Gastroesophageal sphincter (tissue), 4 donors: Measurements from ENCODE around the gene AFMID. TPM values are rescaled to one million over a fixed set of nuclear protein-coding genes. Genes with fewer than 3 reads are reported as not detected.
"Not testable (repeated sequence)": the region's sequence is repeated elsewhere in the genome, so short reads cannot be mapped to it uniquely, and the experiment has no call there.

Source experiments
- ATAC-seq: fragments of 150-250 bp; one replicate; pipeline ENCODE4 v1.9.1; 2016; ENCODE audit warnings: mild to moderate bottlenecking, moderate library complexity
- H3K27ac ChIP-seq, 4 donors: fragments of 200-600 bp; sonication (generic) in 3 of 4; 1 replicate in 3 of 4; 2 replicates in 1 of 4; pipeline ENCODE4 v1.5.1; 2016 to 2019
- H3K27me3 ChIP-seq: fragments of 200-600 bp; sonication (generic); one replicate; pipeline ENCODE4 v1.5.1; 2019
- H3K36me3 ChIP-seq, 2 donors: fragments of 200-600 bp; sonication (generic); one replicate each; pipeline ENCODE4 v1.5.1; 2019; ENCODE audit warnings: control low read depth in 1 of 2
- H3K4me1 ChIP-seq, 3 donors: fragments of 200-600 bp; sonication (generic); 1 replicate in 2 of 3; 2 replicates in 1 of 3; pipeline ENCODE4 v1.5.1; 2016 to 2019; ENCODE audit warnings: control low read depth in 2 of 3
- H3K4me3 ChIP-seq, 2 donors: fragments of 200-600 bp; sonication (generic); one replicate each; pipeline ENCODE4 v1.5.1; 2019; ENCODE audit warnings: mild to moderate bottlenecking in 1 of 2, moderate library complexity in 1 of 2
- H3K9me3 ChIP-seq, 3 donors: fragments of 200-600 bp; sonication (generic); one replicate each; pipeline ENCODE4 v1.5.1; 2017 to 2019; ENCODE audit warnings: control low read depth in 2 of 3
- EP300 ChIP-seq: sonication (generic); formaldehyde crosslinking; IDR thresholded peaks from one replicate; pipeline ENCODE4 v1.6.1; 2017; ENCODE audit warnings: antibody characterized with exemption, mild to moderate bottlenecking
- POLR2A ChIP-seq, 2 donors: fragments of 450-650 bp; IDR thresholded peaks; one replicate each; pipeline ENCODE4 v1.6.1; 2017; ENCODE audit warnings: antibody characterized with exemption in 2 of 2, mild to moderate bottlenecking in 2 of 2, moderate library complexity in 1 of 2
- POLR2AphosphoS5 ChIP-seq: sonication (generic); formaldehyde crosslinking; IDR thresholded peaks from one replicate; pipeline ENCODE4 v1.6.1; 2017; ENCODE audit warnings: antibody characterized with exemption
- WGBS, 2 donors: methylation state at CpG; one replicate each; pipeline ENCODE4 v1.1.5; 2018; ENCODE audit warnings: low coverage in 1 of 2; 5-methylcytosine and 5-hydroxymethylcytosine counted together
- total RNA-seq, 4 donors: library from RNA; depleted of rRNA; stranded (reverse); fragments of >200 nt; gene quantifications; one replicate each; pipeline ENCODE4 v1.1.0, GENCODE V29; 2016
- TF ChIP-seq, protein P1 (sequence below), 4 experiments: fragments of 200-600 bp in 2 of 4; fragments of 450-650 bp in 2 of 4; sonication (generic) in 1 of 4; IDR thresholded peaks; one replicate each; pipeline ENCODE4 v1.5.1; 2017 to 2019; ENCODE audit warnings: antibody characterized with exemption in 4 of 4, mild to moderate bottlenecking in 2 of 4, moderate library complexity in 2 of 4

Gene AFMID
- total RNA-seq, 4 donors from 2014 or later = 14.9 to 43.9 (median 31.6) TPM

DNA sequence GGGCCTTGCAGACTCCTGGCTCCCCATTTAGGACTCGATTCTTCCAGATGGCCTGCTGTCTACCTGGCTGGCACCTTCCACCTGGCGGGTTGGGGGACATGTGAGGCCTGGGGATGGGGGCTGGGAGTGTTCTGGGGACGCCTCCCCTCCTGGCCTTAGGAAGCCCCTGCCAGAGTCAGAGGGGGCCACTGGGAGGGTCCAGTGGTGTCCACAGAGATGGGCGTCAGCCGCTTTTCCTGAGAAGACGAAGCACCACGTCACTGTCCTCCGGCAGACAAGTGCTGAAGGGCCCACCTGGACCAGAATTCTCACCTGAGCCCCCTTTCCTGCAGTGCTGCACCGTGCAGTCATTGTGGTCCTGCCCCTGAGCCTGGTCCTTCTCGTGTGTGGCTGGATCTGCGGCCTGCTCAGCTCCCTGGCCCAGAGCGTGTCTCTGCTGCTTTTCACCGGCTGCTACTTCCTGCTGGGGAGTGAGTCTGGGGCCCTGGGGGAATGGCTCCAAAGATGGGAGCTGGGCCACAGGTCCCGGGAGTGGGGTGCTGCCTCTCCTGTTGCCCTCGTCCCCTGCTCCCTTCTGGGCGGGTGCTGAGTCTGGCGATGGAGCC, 47.2 kb downstream of the AFMID start:
- ATAC-seq = no peak
- Histone ChIP-seq H3K27ac (peak overlapping the region in 1 of 4 donors; percentile 7), H3K36me3 (no peaks in the 10 kb centered on the region), H3K9me3 (no peaks in the 10 kb centered on the region), H3K27me3 (peaks cover 50% of the 10 kb centered on the region), H3K4me3 (no peak overlapping the region), H3K4me1 (peaks cover 0 to 12% (median 0%) of the 10 kb centered on the region in 3 donors)
- no peak for TF ChIP-seq EP300
- no peak for TF ChIP-seq POLR2A (IDR thresholded peaks at IDR 0.05)
- TF ChIP-seq POLR2AphosphoS5 = no peak
- 52% methylated on average over 2 of the region's 17 CpGs; no CpG with 5 or more reads in 1 of the 2 donors for WGBS, 2 donors

DNA sequence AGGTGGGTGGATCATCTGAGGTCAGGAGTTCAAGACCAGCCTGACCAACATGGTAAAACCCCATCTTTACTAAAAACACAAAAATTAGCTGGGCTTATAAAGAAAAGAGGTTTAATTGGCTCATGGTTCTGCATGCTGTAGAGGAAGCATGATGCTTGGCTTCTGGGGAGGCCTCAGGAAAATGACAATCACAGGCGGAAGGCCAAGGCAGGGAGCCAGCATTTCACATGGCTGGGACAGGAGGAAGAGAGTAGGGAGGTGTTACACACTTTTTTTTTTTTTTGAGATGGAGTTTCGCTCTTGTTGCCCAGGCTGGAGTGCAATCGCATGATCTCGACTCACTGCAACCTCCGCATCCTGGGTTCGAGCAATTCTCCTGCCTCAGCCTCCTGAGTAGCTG, 47.9 kb downstream of the AFMID start:
- Histone ChIP-seq H3K4me1 (peaks cover 0 to 12% (median 0%) of the 10 kb centered on the region in 3 donors), H3K27me3 (peaks cover 44% of the 10 kb centered on the region), H3K27ac (peak overlapping the region in 1 of 4 donors; percentile 7)
- not testable (repeated sequence) for ATAC-seq, H3K9me3 ChIP-seq, H3K36me3 ChIP-seq, H3K4me3 ChIP-seq
- 78% methylated on average over 6 of the region's 6 CpGs; no CpG with 5 or more reads in 1 of the 2 donors for WGBS, 2 donors

DNA sequence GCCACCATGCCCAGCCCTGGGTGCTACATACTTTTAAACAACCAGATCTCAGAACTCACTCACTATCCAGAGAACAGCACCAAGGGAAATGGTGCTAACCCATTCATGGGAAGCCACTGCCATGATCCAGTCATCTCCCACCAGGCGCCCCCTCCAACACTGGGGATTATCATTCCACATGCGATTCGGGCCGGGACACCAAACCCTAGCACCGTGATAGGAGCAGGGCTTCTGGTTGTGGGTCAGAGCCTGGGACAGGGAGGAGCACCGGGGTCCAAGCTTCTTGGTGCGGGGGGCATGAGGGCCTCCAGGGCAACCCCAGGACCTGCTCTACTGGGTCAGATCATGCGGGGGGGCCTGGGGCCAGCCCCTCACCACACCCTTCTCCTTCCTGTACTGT, 48.7 kb downstream of the AFMID start:
- Histone ChIP-seq H3K27me3 (peaks cover 35% of the 10 kb centered on the region), H3K9me3 (no peaks in the 10 kb centered on the region), H3K36me3 (no peaks in the 10 kb centered on the region), H3K4me1 (peaks cover 0 to 12% (median 0%) of the 10 kb centered on the region in 3 donors), H3K27ac (no peak overlapping the region), H3K4me3 (no peak overlapping the region)
- 93% methylated on average over 6 of the region's 8 CpGs; no CpG with 5 or more reads in 1 of the 2 donors for WGBS, 2 donors
- no peak for ATAC-seq
- TF ChIP-seq POLR2A (IDR thresholded peaks at IDR 0.05) (no peak), EP300 (no peak), POLR2AphosphoS5 (no peak)
- TF ChIP-seq, protein P1, sequence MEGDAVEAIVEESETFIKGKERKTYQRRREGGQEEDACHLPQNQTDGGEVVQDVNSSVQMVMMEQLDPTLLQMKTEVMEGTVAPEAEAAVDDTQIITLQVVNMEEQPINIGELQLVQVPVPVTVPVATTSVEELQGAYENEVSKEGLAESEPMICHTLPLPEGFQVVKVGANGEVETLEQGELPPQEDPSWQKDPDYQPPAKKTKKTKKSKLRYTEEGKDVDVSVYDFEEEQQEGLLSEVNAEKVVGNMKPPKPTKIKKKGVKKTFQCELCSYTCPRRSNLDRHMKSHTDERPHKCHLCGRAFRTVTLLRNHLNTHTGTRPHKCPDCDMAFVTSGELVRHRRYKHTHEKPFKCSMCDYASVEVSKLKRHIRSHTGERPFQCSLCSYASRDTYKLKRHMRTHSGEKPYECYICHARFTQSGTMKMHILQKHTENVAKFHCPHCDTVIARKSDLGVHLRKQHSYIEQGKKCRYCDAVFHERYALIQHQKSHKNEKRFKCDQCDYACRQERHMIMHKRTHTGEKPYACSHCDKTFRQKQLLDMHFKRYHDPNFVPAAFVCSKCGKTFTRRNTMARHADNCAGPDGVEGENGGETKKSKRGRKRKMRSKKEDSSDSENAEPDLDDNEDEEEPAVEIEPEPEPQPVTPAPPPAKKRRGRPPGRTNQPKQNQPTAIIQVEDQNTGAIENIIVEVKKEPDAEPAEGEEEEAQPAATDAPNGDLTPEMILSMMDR (IDR thresholded peaks at IDR 0.05) = no peak

DNA sequence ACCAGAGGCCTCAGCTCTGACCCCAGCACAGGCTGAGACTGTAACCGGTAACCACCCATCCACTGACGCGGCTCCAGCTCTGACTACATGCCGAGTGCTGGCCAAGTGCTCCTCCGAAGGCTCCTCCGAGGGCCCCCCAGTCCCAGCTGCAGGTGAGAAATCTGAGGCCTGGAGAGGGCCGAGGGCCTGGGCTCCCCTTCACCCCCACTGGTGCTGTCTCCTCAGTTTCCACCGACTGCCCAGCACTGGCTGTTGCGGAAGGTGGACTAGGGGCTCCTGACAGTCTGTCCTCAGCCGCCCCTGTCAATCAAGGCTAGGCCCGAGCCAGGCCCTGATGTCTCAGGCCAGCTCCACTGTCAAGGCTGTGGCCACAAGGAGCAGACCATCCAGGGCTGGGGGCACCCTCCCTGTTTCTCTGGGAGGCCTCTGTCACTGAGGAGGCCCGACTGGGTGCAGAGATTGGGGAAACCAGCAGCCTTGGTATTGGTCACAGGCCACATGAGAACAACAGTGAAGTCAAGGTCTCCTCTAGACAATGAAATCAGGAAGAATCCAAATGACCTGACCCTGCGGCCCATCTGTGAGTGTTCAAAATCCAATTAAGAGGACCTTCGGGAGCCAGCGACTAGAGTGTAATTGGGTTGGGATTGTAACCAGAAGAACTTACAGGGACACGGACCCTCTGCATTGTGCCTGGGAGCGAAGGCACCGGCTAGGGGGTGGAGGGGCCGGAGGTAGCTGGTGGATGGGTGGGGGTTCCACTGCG, 49.4 kb downstream of the AFMID start:
- no peaks in the 10 kb centered on the region for H3K9me3 ChIP-seq
- 80 to 90% methylated on average over 1 to 2 of the region's 20 CpGs for WGBS, 2 donors
- H3K27me3 ChIP-seq = peaks cover 28% of the 10 kb centered on the region
- H3K4me3 ChIP-seq = no peak overlapping the region
- no peak for TF ChIP-seq POLR2A (IDR thresholded peaks at IDR 0.05)
- H3K27ac ChIP-seq = no peak overlapping the region
- ATAC-seq = no peak
- H3K36me3 ChIP-seq = no peaks in the 10 kb centered on the region
- H3K4me1 ChIP-seq = peaks cover 0 to 8% (median 0%) of the 10 kb centered on the region in 3 donors

DNA sequence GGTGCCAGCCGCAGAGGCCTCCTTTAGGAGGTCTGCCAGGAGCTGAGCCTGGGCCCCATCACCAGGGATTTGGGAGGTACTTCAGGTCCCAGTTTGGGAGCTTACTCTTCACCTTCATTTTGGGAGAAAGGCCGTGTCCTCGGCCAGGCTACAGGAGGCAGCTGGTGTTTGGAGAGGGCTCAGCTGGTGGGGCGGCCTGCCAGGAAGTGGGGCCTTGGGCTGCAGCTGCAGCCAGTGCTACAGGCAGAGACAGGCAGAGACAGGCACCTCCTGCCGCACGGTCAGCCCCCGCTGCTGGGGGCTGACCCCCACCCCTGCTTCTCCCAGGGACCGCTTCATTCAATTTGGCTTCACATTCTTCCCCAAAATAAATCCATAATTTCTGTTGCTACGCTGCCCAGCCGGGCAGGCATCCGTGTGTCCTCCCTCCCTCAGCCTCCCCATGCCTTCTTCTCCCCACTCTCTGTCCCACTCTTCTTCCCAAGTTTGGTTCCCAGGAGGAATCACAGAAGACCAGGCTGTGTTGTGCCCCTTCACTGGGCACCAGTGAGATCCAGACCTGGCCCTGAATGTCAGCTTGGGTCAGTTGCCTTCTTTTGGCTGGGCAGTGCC, 50.3 kb downstream of the AFMID start:
- no peaks in the 10 kb centered on the region for H3K36me3 ChIP-seq
- H3K4me3 ChIP-seq = no peak overlapping the region
- H3K27ac ChIP-seq = no peak overlapping the region
- ATAC-seq = no peak
- no peaks in the 10 kb centered on the region for H3K9me3 ChIP-seq
- TF ChIP-seq POLR2AphosphoS5 (no peak), EP300 (no peak), POLR2A (IDR thresholded peaks at IDR 0.05) (no peak)
- TF ChIP-seq, protein P1 (IDR thresholded peaks at IDR 0.05) = no peak
- 39% methylated on average over 5 of the region's 11 CpGs; no CpG with 5 or more reads in 1 of the 2 donors for WGBS, 2 donors
- H3K4me1 ChIP-seq = no peaks in the 10 kb centered on the region
- peaks cover 19% of the 10 kb centered on the region for H3K27me3 ChIP-seq

DNA sequence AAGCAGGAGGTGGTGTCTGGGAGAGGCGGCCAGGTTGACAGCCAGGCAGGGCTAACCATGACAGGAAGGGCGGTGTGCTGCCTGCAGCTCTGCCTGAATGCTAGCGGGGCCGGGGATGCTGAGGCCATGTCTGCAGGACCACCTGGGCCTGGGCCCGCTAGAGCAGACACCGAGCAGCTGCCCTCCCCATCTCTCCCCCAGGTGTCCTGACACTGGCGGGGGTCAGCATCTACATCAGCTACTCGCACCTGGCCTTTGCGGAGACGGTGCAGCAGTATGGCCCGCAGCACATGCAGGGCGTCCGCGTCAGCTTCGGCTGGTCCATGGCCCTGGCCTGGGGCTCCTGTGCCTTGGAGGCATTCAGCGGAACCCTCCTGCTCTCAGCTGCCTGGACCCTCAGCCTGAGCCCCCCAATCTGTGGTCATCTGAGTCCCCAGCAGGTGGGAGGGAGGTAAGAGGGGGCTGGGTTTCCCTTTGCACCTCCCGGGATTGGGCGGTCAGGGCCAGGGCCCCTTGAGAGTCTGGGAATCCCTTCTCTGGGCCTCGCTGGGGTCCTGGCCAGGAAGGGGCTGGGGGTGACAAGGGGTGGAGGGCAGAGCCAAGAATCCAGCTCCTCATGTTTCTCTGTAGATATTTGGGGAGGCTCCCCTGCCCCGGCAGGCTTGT, 51.8 kb downstream of the AFMID start:
- Histone ChIP-seq H3K27ac (no peak overlapping the region), H3K4me3 (no peak overlapping the region), H3K9me3 (no peaks in the 10 kb centered on the region), H3K36me3 (no peaks in the 10 kb centered on the region), H3K27me3 (peaks cover 4% of the 10 kb centered on the region), H3K4me1 (no peaks in the 10 kb centered on the region)
- 80 to 93% methylated on average over 2 to 8 of the region's 20 CpGs for WGBS, 2 donors
- no peak for ATAC-seq
- TF ChIP-seq EP300 = no peak
- TF ChIP-seq, protein P1 (IDR thresholded peaks at IDR 0.05) = no peak
- no peak for TF ChIP-seq POLR2A (IDR thresholded peaks at IDR 0.05)
- TF ChIP-seq POLR2AphosphoS5 = no peak
